DMS114 treated with DMSO at 0.1 percent for 48 hours (cell line): ENCODE results near the gene MECR.

Experiments used
- DNase-seq: peaks from one replicate; lab custom pipeline; 2025; ENCODE audit not compliant: unreplicated experiment; lab: John Stamatoyannopoulos, UW

The MECR gene, protein sequence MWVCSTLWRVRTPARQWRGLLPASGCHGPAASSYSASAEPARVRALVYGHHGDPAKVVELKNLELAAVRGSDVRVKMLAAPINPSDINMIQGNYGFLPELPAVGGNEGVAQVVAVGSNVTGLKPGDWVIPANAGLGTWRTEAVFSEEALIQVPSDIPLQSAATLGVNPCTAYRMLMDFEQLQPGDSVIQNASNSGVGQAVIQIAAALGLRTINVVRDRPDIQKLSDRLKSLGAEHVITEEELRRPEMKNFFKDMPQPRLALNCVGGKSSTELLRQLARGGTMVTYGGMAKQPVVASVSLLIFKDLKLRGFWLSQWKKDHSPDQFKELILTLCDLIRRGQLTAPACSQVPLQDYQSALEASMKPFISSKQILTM

DNA sequence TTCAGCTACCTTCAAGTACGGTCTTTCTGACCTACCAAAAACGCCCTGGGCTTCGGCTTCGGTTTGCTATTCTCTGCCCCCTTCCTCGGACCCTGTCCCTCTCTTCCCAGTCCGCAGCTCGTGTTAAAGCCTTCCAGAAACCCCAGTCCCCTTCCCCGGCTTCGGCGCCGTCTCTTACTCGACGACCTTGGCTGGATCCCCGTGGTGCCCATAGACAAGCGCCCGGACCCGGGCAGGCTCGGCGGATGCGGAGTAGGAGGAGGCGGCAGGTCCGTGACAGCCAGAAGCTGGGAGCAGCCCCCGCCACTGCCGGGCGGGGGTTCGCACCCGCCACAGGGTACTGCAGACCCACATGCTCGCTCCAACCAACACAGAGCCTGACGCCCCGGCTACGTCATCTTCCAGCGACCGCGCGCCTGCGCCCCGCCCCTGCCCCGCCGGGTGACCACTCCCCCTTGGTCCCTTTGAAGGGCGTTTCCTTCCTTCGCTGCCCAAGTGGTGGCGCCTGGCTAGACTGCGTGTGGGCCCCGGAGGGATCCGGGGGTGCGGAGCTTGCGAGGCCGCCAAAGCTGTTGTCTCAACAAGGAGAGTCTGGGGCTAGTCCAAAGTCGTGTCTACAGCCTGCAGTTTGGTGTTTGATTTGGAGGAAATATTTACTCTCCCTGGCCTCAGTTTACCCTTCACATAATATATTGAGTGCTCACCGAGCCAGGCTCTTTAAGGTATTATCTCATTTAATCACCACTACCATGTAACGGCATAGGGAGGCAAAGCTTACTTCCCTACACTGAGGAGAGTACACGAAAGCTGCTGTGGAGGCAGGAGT lies at the start of gene MECR:
Gene MECR (minus strand): TSS at position 382 of the 826 bp plus-strand sequence. CDS start 28 bp downstream, at position 354.
- peak; percentile 89 for DNase-seq

DNA sequence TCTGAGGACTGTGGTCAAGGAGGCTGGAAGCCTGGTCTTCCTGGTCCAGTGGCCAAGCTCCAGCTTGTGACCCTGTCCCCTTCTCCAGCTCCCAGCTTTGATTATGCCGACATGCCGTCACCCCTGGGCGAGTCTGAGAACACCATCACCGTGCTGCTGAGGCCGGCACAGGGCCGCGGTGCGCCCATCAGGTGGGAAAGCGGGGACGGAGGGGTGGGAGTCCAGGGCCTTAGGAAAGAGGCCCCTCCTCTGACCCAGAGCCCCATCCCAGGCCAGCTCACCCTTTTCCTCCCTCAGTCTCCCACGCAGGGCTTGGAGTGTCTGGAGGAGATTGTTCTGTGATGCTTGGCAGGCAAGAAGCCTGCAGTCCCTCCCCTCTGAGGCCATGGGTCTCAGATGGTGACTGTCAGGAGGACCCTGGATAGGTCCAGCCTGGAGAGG lies 49.2 kb upstream of the MECR start:
- DNase-seq = no peak

DNA sequence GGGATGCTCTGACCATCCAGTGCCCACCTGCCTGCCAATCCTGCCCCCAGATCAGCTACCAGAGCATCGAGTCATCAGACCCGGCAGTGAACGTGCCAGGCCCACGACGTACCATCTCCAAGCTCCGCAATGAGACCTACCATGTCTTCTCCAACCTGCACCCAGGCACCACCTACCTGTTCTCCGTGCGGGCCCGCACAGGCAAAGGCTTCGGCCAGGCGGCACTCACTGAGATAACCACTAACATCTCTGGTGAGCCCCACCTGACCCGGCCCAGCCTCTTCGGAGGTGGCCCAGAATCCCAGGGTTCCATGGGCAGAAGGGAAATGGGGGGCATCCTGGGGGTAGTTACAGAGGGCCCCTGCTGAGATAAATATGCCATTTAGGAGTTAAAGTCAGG lies 48.7 kb upstream of the MECR start:
- DNase-seq = no peak

DNA sequence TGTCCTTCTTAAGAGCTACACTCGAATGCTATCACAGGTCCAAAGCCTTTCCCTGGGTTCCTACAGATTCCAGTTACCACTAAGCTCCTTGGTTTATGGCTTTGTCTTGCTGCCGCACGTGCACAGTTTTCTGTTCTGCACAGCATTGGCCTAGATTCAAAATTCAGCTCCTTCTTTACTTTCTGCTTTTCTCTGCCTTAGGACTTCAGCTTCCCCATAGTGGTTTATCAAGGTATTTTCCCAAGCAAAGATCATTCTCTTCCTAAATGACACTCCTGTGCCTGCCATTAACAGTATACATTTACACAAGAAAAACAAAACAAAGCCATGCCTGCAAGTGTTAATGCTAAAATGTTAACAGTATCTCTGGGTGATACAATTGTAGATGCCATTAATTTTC lies 47.4 kb upstream of the MECR start:
- no peak for DNase-seq

DNA sequence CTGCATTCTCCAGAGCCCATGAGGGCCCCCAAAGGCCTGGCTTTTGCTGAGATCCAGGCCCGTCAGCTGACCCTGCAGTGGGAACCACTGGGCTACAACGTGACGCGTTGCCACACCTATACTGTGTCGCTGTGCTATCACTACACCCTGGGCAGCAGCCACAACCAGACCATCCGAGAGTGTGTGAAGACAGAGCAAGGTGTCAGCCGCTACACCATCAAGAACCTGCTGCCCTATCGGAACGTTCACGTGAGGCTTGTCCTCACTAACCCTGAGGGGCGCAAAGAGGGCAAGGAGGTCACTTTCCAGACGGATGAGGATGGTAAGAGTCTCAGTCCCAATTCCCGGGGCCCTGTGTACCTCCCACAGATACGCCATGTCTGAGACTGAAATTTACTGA lies 44.7 kb upstream of the MECR start:
- DNase-seq = no peak

DNA sequence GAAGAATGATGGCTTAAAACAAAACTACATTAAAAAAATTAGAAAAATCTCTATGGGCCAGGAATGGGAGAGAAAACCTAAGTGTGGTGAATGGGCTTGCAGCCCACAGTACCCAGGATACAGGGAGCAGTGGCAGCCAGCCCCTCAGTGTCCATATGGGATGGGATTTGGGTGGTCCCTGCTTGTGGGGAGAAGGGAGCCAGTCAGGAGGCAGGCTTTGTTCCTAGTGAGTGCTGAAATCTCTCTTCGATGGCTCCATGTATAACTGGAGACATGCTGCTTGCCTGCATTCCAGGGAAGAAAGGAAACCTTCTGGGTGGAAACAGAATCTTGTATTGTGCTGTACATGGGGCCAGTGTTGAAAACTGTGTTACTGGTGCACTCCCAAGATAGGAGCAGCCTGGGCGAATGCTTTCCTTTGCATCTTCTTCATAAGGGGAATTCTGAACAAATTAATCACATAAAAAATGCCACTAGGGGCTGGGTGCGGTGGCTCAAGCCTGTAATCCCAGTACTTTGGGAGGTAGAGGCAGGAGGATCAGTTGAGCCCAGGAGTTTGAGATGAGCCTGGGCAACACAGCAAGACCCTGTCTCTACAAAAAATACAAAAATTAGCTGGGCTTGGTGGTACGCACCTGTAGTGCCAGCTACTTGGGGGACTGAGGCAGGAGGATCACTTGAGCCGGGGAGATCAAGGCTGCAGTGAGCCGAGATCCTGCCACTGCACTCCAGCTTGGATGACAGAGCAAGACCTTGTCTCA lies 41.6 kb upstream of the MECR start:
- DNase-seq = no peak

DNA sequence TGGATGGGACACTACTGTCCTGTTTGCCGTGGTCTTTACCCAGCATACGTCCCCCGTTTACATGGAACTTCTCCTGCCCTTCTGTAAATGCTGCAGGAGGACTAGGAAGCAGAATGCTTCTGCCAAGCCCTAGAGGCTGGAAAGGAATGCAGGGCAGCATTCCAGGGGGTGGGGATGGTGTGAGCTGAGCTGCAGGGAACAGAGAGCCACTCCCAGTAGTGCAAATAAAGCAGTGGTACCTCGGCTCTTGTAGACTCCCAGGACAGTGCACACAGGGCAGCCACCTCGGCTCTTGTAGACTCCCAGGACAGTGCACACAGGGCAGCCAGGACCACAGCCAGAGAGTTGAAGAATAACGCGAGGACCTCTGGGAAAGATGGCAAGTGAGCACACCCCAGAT lies 41.0 kb upstream of the MECR start:
- no peak for DNase-seq

DNA sequence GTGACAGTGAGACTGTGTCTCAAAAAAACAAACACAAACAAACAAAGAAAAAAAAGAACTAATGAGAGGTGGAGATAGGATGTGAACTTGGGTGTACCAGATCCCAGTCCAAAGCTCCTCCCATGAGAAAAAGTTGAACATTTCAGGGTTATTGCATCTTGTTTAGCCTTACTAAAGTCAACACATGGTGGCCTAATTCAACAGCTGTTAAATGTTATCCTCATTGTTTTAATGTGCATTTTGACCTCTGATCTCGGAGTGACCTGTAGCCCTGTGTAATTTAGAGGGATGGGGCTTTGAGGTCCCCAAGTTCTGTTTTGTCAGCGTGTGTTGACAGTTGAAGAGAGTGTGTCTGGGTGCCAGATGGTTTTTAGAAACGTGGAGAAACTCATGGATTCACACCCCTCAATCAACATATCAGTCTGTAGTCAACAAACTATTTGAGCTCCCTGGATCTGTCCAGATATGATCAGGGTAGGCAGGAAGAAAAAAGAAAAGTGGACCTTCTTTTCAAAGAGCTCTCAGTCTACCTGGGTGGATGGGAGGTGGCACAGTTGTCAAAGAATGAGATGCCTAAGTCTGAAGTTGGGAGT lies 40.3 kb upstream of the MECR start:
- DNase-seq = no peak

DNA sequence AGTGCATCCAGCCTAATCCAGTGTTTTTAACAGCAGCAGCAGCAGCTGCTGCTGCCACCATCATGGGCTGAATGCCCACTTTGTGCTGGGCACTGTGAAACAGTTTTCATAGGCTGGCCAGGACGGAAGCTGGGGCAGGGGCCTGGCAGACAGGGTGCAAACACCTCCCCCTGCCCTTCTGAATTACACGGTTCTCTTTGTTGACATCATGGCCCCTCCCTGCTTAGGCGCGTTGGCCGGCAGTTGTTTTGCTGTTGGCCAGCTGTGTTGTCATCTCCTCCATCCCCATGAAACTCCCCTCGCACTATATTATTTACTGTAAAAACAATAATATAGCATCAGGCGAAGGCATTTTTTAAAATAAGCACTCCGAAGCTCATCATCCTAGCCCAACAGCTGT lies 38.6 kb upstream of the MECR start:
- DNase-seq = no peak

DNA sequence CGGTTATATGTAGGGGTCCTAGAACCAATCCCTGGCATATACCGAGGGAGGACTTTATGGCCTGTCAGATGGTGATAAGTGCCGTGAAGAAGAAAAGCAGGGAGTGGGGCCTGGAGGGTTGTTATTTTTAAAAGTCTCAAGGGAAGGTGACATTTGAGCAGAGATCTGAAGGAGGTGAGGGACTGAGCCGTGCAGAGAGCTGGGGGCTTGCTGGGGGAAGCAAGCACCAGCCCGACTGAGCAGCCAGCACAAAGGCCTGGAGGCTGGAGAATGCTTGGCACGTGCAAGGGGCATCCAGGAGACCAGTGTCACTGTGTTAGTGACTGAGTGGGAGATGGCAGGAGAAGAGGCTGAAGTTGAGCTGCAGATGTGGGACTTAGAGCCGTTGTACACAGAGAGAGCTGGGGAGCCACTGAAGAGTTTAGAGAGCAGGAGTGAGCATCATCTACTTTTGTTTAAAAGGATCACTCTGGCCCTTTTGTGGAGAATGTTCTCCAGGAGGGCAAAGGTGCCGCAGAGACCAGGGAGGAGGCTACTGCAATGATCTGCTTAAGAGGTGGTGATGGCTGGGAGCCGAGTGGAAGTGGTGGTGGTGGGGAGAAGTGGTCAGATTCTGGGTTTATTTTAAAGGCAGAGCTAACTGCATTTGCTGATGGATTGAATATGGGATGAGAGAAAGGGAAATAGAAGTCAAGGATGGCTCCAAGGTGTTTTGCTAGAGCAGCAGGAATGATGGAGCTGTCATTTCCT lies 36.8 kb upstream of the MECR start:
- DNase-seq = no peak

DNA sequence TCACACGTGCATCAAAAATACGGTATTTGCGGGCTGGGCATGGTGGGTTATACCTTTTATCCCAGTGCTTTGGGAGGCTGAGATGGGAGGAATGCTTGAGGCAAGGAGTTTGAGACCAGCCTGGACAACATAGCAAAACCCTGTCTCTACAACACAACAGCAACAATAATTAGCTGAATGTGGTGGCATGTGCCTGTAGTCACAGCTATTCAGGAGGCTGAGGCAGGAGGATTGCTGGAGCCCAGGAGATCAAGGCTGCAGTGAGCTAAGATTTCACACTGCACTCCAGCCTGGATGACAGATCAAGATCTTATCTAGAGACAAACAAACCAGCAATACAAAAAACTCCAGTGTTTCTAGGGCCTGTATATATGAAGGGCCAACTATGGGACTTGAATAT lies 36.2 kb upstream of the MECR start:
- DNase-seq = no peak

DNA sequence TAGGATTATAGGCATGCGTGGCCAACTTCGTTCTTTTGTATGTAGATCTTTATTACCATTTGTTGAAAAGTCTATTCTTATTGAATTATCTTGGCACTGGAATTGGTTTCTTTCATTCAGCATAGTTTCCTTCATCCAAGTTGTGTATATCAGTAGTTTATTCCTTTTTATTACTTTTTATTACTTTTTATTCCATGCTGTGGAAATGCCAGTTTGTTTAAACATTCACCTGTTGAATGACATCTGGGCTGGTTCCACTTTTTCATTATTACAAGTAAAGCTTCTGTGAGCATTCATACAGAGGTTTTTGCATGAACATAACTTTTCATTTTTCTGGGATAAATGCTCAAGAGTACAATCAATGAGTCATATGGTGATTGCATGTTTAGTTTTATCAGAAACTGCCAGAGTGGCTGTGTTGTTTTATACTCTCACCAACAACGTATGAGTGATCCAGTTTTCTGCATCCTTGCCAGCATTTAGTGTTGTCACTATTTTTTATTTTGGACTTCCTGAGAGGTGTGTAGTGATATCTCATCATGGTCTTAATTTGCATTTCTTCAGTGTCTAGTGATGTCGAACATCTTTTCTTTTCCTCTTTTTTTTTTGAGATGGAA lies 34.1 kb upstream of the MECR start:
- DNase-seq = no peak

DNA sequence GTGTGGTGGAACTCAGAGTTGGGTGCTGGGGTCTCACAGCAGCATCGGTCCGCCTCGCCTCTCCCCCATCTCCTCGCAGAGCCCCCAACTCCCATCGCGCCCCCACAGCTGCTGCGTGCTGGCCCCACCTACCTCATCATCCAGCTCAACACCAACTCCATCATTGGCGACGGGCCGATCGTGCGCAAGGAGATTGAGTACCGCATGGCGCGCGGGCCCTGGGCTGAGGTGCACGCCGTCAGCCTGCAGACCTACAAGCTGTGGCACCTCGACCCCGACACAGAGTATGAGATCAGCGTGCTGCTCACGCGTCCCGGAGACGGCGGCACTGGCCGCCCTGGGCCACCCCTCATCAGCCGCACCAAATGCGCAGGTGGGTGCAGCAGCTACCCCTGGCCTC lies 29.8 kb upstream of the MECR start:
- DNase-seq = no peak

DNA sequence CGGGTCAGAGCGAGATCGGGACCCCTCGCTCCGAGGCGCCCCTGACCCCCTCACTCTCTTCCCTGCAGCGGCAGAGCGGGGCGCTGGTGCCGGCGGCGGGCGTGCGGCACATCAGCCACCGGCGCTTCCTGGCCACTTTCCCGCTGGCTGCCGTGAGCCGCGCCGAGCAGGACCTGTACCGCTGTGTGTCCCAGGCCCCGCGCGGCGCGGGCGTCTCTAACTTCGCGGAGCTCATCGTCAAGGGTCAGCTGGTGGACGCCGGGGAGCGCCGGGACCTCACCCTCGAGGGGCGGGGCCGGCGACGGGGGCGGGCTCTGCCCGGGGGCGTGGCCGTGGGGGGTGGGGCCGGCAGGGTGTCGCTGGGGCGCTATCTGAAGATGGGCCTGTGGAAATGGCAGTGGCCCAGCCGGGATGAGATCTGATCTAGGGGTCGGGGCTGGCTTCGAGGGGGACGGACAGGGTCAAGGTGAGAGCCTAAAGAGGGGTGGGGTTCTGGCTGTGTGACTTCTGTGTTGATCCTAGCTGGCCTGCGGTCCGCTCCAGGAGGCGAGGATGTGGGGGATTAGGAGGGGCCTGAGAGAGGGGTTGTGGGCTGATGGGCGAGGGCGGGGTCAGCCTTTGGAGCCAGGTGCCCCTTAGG lies 29.2 kb upstream of the MECR start:
- peak; percentile 11 for DNase-seq

DNA sequence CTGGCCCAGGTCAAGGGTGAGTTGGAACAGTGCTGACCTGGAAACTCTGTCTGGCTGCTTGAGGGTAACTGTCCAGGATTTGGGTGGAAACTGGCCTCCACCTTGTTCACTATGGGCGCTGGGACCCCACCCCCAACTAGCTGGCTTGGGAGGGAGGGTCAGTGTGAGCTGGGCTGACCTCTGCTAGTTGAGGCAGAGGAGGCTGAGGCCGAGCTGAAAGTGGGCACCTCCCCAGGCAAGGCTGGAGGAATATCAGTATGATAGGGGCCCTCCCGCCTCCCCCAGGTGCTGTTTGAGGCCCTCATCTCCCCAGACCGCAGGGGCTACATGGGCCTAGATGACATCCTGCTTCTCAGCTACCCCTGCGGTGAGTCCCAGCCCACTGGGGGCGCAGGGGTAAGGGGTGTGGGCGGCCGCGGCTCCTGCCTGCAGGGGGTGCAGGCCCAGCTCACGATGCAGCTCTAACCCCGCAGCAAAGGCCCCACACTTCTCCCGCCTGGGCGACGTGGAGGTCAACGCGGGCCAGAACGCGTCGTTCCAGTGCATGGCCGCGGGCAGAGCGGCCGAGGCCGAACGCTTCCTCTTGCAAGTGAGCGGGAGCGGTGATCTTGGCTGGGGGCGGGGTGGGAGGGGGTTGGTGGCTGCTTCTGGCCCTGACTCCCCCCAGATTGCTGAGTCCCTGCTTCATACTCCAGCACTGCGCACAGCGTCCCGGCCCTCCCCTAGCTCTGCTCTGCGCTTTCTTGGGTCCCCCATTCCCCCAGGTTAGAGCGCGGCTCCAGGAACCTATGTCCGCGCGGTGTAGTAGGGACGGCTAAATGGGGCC lies 28.5 kb upstream of the MECR start:
- no peak for DNase-seq

DNA sequence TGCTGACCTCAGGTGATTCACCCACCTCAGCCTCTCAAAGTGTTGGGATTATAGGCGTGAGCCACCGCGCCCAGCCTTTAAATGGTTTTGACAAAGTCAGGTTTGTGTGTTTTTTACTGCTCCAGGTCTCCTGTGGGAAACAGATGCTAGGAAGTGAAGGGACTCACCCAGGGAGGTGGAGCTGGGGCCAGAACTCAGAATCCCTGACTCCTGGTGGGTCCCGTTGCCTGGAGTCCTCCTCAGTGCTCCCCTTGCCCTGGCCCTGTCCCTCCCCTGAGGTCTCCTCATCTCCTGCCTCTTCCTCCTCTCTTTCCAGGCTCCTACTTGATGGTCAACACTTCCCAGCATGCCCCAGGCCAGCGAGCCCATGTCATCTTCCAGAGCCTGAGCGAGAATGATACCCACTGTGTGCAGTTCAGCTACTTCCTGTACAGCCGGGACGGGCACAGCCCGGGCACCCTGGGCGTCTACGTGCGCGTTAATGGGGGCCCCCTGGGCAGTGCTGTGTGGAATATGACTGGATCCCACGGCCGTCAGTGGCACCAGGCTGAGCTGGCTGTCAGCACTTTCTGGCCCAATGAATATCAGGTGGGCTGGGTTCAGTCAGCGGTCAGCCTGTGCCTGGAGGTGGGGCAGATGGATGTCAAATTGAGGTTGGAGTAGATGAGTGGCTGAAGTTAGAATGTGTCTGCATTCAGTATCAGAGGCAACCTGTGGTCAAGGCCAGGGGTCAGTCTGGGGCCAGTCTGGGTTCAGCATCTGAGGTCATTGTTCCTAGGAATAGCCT lies 27.6 kb upstream of the MECR start:
- no peak for DNase-seq

DNA sequence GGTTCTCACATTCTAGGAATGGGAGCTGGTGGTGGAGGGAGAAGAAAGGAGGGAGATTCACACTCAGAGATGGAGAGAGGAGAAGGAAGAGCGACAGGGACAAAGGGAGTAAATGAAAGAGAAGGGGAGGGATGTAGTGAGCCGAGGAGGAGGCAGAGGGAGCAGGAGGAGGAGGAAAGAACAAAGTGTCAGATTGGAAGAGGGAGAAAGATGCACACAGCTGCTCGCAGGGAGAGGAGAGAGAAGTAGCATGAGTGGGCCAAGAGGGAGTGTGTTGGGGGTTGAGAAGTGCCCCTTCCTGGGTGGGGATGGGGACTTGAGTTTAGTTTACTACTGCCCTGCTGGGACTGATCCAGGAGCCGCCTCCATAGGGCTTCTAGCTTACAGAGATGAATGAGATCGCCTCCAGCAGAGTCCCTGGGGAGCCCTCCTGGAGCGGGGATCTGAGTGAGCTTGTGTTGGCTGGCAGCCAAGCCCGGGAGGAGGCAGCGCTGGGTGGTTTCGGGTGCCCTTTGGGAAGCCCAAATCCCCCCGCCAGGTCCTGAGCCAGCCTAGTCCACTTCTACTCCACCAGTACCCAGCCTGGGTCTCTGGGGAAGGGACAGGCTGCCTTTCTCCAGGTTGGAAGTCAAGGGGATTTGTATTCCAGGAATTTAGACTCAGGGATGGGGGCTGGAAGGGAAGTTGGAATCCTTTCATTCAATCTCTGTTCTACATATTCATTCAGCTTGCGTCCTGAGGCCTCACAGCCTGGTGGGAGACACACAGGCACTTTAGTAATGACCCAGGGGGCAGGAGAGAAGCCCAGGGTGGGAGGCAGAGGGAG lies 26.5 kb upstream of the MECR start:
- DNase-seq = no peak
